ENCODE results near the gene PDXK. TPM values are rescaled to one million over a fixed set of nuclear protein-coding genes. Genes with fewer than 3 reads are reported as not detected.

PDXK gene
- total and polyA plus RNA-seq, 9 of the 15 experiments (the other 6 are each of a cell fraction or from before 2014, with no cell fraction given) = 5.6 to 162 (median 76.5) TPM

DNA sequence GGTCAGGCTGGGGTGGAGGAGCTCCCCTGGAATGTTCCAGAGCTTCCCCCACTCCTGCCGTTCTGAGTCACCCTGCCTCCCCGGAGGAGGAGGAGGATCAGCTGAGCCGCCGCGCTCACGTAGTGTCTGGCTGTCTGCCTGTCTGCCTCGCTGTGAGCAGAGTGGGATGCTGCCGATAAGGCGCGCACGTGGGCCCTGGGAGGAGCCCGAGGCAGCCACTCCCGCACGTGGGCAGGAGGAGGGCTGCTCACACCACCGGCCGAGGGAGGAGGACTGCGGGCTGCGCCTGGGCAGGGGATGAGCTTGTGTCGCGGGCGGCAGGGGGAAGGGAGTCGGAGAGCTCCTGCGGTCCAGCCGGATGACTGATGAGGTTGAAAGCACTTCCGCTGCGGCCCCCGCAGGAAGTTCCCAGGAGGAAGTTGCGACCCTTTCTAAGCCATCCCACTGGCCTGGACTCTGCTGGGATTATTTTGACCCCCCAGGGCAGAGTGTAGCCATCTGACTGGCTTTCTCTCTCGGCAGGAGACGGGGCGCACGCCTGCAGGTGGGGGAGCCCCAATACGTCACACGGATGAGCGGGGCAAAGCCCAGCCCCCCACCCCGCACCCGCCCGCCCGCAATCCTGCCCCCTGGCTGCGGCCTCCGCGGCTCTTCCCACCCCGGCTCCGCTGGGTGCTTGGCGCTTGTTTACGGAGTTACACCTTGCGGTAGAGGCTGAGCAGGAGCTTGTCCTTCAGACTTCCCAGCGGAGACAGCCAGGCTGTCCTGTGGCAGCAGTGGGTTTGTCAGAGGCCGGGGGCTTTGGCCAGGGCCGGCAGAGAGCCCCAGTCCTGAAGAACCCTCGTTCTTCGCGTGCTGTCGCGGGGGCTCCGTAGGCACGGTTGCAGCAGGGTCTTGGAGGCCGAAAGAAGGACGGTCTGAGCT lies 9.8 kb downstream of the PDXK start (continued):
- TF ChIP-seq, protein P1, sequence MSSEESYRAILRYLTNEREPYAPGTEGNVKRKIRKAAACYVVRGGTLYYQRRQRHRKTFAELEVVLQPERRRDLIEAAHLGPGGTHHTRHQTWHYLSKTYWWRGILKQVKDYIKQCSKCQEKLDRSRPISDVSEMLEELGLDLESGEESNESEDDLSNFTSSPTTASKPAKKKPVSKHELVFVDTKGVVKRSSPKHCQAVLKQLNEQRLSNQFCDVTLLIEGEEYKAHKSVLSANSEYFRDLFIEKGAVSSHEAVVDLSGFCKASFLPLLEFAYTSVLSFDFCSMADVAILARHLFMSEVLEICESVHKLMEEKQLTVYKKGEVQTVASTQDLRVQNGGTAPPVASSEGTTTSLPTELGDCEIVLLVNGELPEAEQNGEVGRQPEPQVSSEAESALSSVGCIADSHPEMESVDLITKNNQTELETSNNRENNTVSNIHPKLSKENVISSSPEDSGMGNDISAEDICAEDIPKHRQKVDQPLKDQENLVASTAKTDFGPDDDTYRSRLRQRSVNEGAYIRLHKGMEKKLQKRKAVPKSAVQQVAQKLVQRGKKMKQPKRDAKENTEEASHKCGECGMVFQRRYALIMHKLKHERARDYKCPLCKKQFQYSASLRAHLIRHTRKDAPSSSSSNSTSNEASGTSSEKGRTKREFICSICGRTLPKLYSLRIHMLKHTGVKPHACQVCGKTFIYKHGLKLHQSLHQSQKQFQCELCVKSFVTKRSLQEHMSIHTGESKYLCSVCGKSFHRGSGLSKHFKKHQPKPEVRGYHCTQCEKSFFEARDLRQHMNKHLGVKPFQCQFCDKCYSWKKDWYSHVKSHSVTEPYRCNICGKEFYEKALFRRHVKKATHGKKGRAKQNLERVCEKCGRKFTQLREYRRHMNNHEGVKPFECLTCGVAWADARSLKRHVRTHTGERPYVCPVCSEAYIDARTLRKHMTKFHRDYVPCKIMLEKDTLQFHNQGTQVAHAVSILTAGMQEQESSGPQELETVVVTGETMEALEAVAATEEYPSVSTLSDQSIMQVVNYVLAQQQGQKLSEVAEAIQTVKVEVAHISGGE (CRISPR knock-in tag; IDR thresholded peaks at IDR 0.05) = peak in 2 of 3 experiments; percentile 93 to 98; a peak in 5 of 6 replicates
- no peak; the same call in 1 of the 2 replicates for TF ChIP-seq GATAD2B (IDR thresholded peaks at IDR 0.05; ENCODE audit: borderline replicate concordance)
- TF ChIP-seq ZC3H4 (CRISPR knock-in tag; IDR thresholded peaks at IDR 0.05; ENCODE audit: borderline replicate concordance) = no peak
- peak; percentile 88 for TF ChIP-seq ZBED1 (IDR thresholded peaks at IDR 0.05)
- TF ChIP-seq PCBP2 (IDR thresholded peaks at IDR 0.05; ENCODE audit: low read depth, low read length, poor library complexity, severe bottlenecking) = no peak
- TF ChIP-seq, protein P2, sequence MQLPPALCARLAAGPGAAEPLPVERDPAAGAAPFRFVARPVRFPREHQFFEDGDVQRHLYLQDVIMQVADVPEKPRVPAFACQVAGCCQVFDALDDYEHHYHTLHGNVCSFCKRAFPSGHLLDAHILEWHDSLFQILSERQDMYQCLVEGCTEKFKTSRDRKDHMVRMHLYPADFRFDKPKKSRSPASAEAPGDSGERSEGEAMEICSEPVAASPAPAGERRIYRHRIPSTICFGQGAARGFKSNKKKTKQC (CRISPR knock-in tag; IDR thresholded peaks at IDR 0.05) = no peak; the same call in 1 of the 2 replicates
- TF ChIP-seq TBP (optimal IDR thresholded peaks at IDR 0.05; ENCODE audit: low read depth, low read length) = peak; percentile 83
- TF ChIP-seq, protein P3, sequence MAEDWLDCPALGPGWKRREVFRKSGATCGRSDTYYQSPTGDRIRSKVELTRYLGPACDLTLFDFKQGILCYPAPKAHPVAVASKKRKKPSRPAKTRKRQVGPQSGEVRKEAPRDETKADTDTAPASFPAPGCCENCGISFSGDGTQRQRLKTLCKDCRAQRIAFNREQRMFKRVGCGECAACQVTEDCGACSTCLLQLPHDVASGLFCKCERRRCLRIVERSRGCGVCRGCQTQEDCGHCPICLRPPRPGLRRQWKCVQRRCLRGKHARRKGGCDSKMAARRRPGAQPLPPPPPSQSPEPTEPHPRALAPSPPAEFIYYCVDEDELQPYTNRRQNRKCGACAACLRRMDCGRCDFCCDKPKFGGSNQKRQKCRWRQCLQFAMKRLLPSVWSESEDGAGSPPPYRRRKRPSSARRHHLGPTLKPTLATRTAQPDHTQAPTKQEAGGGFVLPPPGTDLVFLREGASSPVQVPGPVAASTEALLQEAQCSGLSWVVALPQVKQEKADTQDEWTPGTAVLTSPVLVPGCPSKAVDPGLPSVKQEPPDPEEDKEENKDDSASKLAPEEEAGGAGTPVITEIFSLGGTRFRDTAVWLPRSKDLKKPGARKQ (CRISPR knock-in tag; IDR thresholded peaks at IDR 0.05) = no peak
- peak; percentile 90; the same call in 1 of the 2 replicates for TF ChIP-seq SREBF1 (IDR thresholded peaks at IDR 0.05; ENCODE audit: borderline replicate concordance, low read depth, low read length)
- TF ChIP-seq PHTF2 (CRISPR knock-in tag; IDR thresholded peaks at IDR 0.05) = no peak
- TF ChIP-seq, protein P4, sequence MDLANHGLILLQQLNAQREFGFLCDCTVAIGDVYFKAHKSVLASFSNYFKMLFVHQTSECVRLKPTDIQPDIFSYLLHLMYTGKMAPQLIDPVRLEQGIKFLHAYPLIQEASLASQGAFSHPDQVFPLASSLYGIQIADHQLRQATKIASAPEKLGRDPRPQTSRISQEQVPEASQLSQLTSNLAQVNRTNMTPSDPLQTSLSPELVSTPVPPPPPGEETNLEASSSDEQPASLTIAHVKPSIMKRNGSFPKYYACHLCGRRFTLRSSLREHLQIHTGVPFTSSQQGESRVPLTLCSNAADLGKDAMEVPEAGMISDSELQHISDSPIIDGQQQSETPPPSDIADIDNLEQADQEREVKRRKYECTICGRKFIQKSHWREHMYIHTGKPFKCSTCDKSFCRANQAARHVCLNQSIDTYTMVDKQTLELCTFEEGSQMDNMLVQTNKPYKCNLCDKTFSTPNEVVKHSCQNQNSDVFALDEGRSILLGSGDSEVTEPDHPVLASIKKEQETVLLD (IDR thresholded peaks at IDR 0.05) = peak; percentile 94
- no peak for TF ChIP-seq ZNF785 (CRISPR knock-in tag; IDR thresholded peaks at IDR 0.05)
- peak; percentile 99 for TF ChIP-seq LEF1 (IDR thresholded peaks at IDR 0.05)
- TF ChIP-seq, protein P5, sequence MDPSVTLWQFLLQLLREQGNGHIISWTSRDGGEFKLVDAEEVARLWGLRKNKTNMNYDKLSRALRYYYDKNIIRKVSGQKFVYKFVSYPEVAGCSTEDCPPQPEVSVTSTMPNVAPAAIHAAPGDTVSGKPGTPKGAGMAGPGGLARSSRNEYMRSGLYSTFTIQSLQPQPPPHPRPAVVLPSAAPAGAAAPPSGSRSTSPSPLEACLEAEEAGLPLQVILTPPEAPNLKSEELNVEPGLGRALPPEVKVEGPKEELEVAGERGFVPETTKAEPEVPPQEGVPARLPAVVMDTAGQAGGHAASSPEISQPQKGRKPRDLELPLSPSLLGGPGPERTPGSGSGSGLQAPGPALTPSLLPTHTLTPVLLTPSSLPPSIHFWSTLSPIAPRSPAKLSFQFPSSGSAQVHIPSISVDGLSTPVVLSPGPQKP (CRISPR knock-in tag; IDR thresholded peaks at IDR 0.05) = no peak
- TF ChIP-seq SNIP1 (IDR thresholded peaks at IDR 0.05; ENCODE audit: low read depth) = peak; percentile 38; the same call in 1 of the 2 replicates
- TF ChIP-seq KLF10 (CRISPR knock-in tag; IDR thresholded peaks at IDR 0.05) = no peak
- TF ChIP-seq HMG20A (CRISPR knock-in tag; conservative IDR thresholded peaks at IDR 0.05) = no peak

Data from K562 (cell line).